GM12878 (cell line): Measurements from ENCODE around the gene RNASE7. TPM values are rescaled to one million over a fixed set of nuclear protein-coding genes. Genes with fewer than 3 reads are reported as not detected.

Experiments
- ATAC-seq: fragments of 200-7000 bp; cut with Tn5 transposase; 3 replicates; pipeline ENCODE4 v1.9.1; 2020; ENCODE audit warnings: mild to moderate bottlenecking, moderate library complexity
- BruUV-seq: library from RNA; stranded (reverse); fragments of 400-500 nt; replicated peaks from 2 replicates; lab custom pipeline; 2021; lab: Mats Ljungman, UMichigan
- CTCF ChIA-PET: fragments of 300-600 bp; sonication (Branson Sonifier 250); formaldehyde crosslinking; extraction: SDS; loops from one replicate; lab custom pipeline; 2021; ENCODE audit warnings: inconsistent platforms; lab: Yijun Ruan, JAX
- POLR2A ChIA-PET: fragments of 350-600 bp; formaldehyde crosslinking; extraction: SDS; loops from one replicate; lab custom pipeline; 2021; ENCODE audit warnings: inconsistent platforms; lab: Charles Lee
- RAD21 ChIA-PET: fragments of 300-600 bp; sonication (Branson Sonifier 250); formaldehyde crosslinking; loops from one replicate; lab custom pipeline; 2023; ENCODE audit warnings: antibody characterized with exemption; ENCODE audit not compliant: unreplicated experiment; lab: Charles Lee
- SMC1A ChIA-PET: fragments of 300-600 bp; sonication (Branson Sonifier 250); formaldehyde crosslinking; loops from one replicate; lab custom pipeline; 2023; ENCODE audit not compliant: unreplicated experiment, uncharacterized antibody; lab: Charles Lee
- DNase-seq: peaks from one replicate; pipeline ENCODE4 v3.0.0-alpha.2; 2011; ENCODE audit warnings: low read depth, low spot score
- FAIRE-seq: peaks from 3 replicates; lab custom pipeline; 2011; peaks lifted over from hg19 to GRCh38; lab: Jason Lieb, UNC
- H2AFZ ChIP-seq: 2 replicates; pipeline ENCODE4 v1.6.0; 2011; ENCODE audit warnings: low read depth, low read length, control low read depth; ENCODE audit not compliant: control insufficient read depth
- H3K27ac ChIP-seq: 2 replicates; pipeline ENCODE4 v1.5.1; 2011; ENCODE audit warnings: control low read depth; ENCODE audit not compliant: control insufficient read depth, insufficient read depth
- H3K27me3 ChIP-seq, 2 experiments: replicated peaks in 1 of 2; 2 replicates each; pipeline versions ENCODE4 v1.6.0 to v1.6.1; 2011; ENCODE audit warnings: low read length in 1 of 2; ENCODE audit not compliant: control insufficient read depth in 2 of 2, insufficient read depth in 2 of 2
- H3K36me3 ChIP-seq, 2 experiments: 2 replicates each; pipeline ENCODE4 v1.5.1; 2011; ENCODE audit warnings: low read length in 1 of 2; ENCODE audit not compliant: control insufficient read depth in 2 of 2, insufficient read depth in 2 of 2
- H3K4me1 ChIP-seq: 2 replicates; pipeline ENCODE4 v1.6.1; 2011; ENCODE audit warnings: mild to moderate bottlenecking, low read length, moderate library complexity, mixed read lengths; ENCODE audit not compliant: control insufficient read depth, insufficient read depth
- H3K4me2 ChIP-seq: 2 replicates; pipeline ENCODE4 v1.6.0; 2011; ENCODE audit warnings: control low read depth; ENCODE audit not compliant: control insufficient read depth, insufficient read depth
- H3K4me3 ChIP-seq: fragments of 200-600 bp; sonication (generic); 2 replicates; pipeline ENCODE4 v1.5.1; 2016
- H3K79me2 ChIP-seq: 2 replicates; pipeline ENCODE4 v1.6.0; 2011; ENCODE audit warnings: low read length; ENCODE audit not compliant: control insufficient read depth, insufficient read depth
- H3K9ac ChIP-seq: 2 replicates; pipeline ENCODE4 v1.8.0; 2011; ENCODE audit warnings: low read length, control low read depth, mixed read lengths; ENCODE audit not compliant: control insufficient read depth, insufficient read depth
- H3K9me3 ChIP-seq: replicated peaks from 3 replicates; pipeline ENCODE4 v1.5.1; 2011; ENCODE audit warnings: mild to moderate bottlenecking, low read length; ENCODE audit not compliant: control insufficient read depth, insufficient read depth
- H4K20me1 ChIP-seq: 2 replicates; pipeline ENCODE4 v1.6.0; 2011; ENCODE audit not compliant: control insufficient read depth, insufficient read depth
- HDGF ChIP-seq: fragments of 450-650 bp; IDR thresholded peaks from 2 replicates; pipeline ENCODE4 v1.6.1; 2016; ENCODE audit warnings: antibody characterized with exemption
- NBN ChIP-seq: fragments of 450-650 bp; IDR thresholded peaks from 2 replicates; pipeline ENCODE4 v1.6.1; 2016
- SMC3 ChIP-seq: IDR thresholded peaks from 2 replicates; pipeline ENCODE4 v1.6.1; 2011; ENCODE audit warnings: low read length, improper control_type of control experiment, borderline replicate concordance
- ZNF384 ChIP-seq: IDR thresholded peaks from 2 replicates; pipeline ENCODE4 v1.6.1; 2012; ENCODE audit warnings: low read depth, mild to moderate bottlenecking, low read length, improper control_type of control experiment, borderline replicate concordance
- WGBS: methylation state at CpG from one replicate; pipeline ENCODE4 v1.1.6; 2016; ENCODE audit warnings: low lambda C conversion rate; ENCODE audit not compliant: insufficient replicate concordance, insufficient coverage; ENCODE audit errors: missing lambda C conversion rate; 5-methylcytosine and 5-hydroxymethylcytosine counted together
- in situ Hi-C: fragments of 300-500 bp; cut with MboI; formaldehyde crosslinking; loops from 9 replicates; pipeline ENCODE4 v1.14.3; 2018; ENCODE audit warnings: mixed read lengths
- intact Hi-C: fragments of 100-400 bp; cut with micrococcal nuclease; formaldehyde crosslinking; loops from one replicate; pipeline ENCODE4 v1.14.2; 2022; ENCODE audit not compliant: unreplicated experiment
- polyA plus RNA-seq, 11 experiments: library from polyadenylated mRNA; depleted of rRNA in 4 of 11; unstranded in 6 of 11; stranded (reverse) in 5 of 11; fragments of >200 nt; fragmentation: Nextera tagmentation in 4 of 11; fragmentation: Illumina TruSeq in 1 of 11; extraction: Ambion mirVana in 4 of 11; extraction: Trizol in 1 of 11; gene quantifications; 1 replicate in 1 of 11; 2 replicates in 10 of 11; pipeline versions ENCODE4 v1.2.1 to v1.2.3, GENCODE V29; 2011 to 2016; ENCODE audit warnings: inconsistent platforms in 2 of 11, missing spikeins in 2 of 11, low read depth in 1 of 11
- total RNA-seq, 4 experiments: library from RNA; depleted of rRNA in 3 of 4; stranded (reverse); fragments of >200 nt in 3 of 4; fragmentation: Illumina TruSeq in 1 of 4; extraction: Trizol in 1 of 4; gene quantifications; 2 replicates each; pipeline versions ENCODE4 v1.2.1 to v1.2.3, GENCODE V29; 2013 to 2021
- TF ChIP-seq, protein P1 (sequence below): fragments of 450-650 bp; IDR thresholded peaks from 2 replicates; pipeline ENCODE4 v1.6.1; 2016; ENCODE audit warnings: mild to moderate bottlenecking
- TF ChIP-seq, protein P2 (sequence below): fragments of 450-650 bp; IDR thresholded peaks from 2 replicates; pipeline ENCODE4 v1.6.1; 2014; ENCODE audit warnings: mild to moderate bottlenecking

Gene RNASE7
- total and polyA plus RNA-seq, 10 of the 15 experiments (the other 5 are each of a cell fraction or from before 2014, with no cell fraction given), result not detected

DNA sequence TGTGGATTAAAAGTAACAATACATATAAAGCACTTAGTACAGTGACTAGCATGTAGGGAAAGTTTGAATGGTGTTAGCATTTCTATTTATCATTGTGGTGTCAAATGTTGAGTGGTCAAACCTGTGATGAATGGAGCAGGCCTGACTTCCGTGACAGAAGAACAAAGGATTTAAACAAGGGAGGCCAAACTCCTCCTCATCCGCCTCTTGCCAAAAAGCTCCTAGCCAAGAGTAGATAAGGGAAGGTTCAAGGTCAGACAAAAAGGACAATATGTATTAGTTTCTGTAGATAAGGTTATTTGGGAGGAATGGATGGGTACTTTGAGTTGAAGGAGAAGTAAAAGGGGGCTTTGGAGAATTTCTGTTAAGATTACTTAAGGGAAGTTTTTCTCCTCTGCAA lies 6.5 kb downstream of the RNASE7 start:
- Histone ChIP-seq H3K9ac (no peak overlapping the region), H3K4me2 (no peak overlapping the region), H3K27me3 (peaks cover 0 to 9% of the 10 kb centered on the region in 2 experiments; a peak in 1 of 4 replicates), H4K20me1 (no peaks in the 10 kb centered on the region; the same call in 1 of the 2 replicates), H3K9me3 (no peaks in the 10 kb centered on the region), H3K4me3 (no peak overlapping the region), H3K4me1 (no peaks in the 10 kb centered on the region), H2AFZ (no peak overlapping the region), H3K27ac (no peak overlapping the region), H3K79me2 (no peaks in the 10 kb centered on the region), H3K36me3 (no peaks in the 10 kb centered on the region)
- in situ Hi-C loops, result no loop called here
- no peak for DNase-seq
- no peak for ATAC-seq
- ChIA-PET SMC1A (interaction anchor here (1.5 to 2.0 kb wide), 2 partner anchors 20 to 33 kb away, joined by 4 to 17 read pairs; no protein-coding TSS in a partner anchor), POLR2A (interaction anchor here (0.5 kb wide), 1 partner anchor 29 kb away, joined by 4 read pairs; no protein-coding TSS in a partner anchor), RAD21 (interaction anchor here (1.8 kb wide), 1 partner anchor 22 kb away, joined by 4 read pairs; no protein-coding TSS in a partner anchor), CTCF (interaction anchor here (0.6 to 3.2 kb wide), 2 partner anchors 18 to 34 kb away, joined by 3 to 22 read pairs; no protein-coding TSS in a partner anchor)
- WGBS, result 50% methylated on average over 2 of the region's 2 CpGs
- TF ChIP-seq NBN, result no peak
- TF ChIP-seq ZNF384, result no peak
- TF ChIP-seq, protein P1, sequence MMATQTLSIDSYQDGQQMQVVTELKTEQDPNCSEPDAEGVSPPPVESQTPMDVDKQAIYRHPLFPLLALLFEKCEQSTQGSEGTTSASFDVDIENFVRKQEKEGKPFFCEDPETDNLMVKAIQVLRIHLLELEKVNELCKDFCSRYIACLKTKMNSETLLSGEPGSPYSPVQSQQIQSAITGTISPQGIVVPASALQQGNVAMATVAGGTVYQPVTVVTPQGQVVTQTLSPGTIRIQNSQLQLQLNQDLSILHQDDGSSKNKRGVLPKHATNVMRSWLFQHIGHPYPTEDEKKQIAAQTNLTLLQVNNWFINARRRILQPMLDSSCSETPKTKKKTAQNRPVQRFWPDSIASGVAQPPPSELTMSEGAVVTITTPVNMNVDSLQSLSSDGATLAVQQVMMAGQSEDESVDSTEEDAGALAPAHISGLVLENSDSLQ, result no peak
- TF ChIP-seq SMC3, result no peak
- TF ChIP-seq, protein P2, sequence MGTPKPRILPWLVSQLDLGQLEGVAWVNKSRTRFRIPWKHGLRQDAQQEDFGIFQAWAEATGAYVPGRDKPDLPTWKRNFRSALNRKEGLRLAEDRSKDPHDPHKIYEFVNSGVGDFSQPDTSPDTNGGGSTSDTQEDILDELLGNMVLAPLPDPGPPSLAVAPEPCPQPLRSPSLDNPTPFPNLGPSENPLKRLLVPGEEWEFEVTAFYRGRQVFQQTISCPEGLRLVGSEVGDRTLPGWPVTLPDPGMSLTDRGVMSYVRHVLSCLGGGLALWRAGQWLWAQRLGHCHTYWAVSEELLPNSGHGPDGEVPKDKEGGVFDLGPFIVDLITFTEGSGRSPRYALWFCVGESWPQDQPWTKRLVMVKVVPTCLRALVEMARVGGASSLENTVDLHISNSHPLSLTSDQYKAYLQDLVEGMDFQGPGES, result no peak
- no peak for TF ChIP-seq HDGF
- intact Hi-C loops, result no loop called here
- no peak for FAIRE-seq
- no TSS peak for BruUV-seq
